Hepatic stellate cell (primary cell): ENCODE measurements around the gene MMP17.

Source experiments
- DNase-seq: peaks from one replicate; pipeline ENCODE4 v3.0.0; 2011; ENCODE audit warnings: low spot score

MMP17 gene

GRCh38 chr12:131830914-131831571 is 2.9 kb downstream of the MMP17 start:
- peak; percentile 38 for DNase-seq

DNA sequence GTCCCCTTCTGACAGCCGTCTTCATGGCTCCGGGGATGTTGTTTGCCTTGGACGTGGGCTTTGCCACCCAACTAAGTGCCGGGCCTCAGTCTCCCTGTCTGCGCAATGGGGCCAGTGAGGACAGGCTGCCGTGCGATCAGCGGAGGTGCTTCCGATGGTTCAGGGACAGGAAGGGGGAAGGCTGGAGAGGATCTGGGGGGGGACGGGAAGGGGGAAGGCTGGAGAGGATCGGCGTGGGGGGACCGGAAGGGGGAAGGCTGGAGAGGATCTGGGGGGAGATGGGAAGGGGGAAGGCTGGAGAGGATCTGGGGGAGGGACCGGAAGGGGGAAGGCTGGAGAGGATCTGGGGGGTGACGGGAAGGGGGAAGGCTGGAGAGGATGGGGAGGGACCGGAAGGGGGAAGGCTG is 3.4 kb downstream of the MMP17 start:
- DNase-seq: peak; percentile 75

DNA sequence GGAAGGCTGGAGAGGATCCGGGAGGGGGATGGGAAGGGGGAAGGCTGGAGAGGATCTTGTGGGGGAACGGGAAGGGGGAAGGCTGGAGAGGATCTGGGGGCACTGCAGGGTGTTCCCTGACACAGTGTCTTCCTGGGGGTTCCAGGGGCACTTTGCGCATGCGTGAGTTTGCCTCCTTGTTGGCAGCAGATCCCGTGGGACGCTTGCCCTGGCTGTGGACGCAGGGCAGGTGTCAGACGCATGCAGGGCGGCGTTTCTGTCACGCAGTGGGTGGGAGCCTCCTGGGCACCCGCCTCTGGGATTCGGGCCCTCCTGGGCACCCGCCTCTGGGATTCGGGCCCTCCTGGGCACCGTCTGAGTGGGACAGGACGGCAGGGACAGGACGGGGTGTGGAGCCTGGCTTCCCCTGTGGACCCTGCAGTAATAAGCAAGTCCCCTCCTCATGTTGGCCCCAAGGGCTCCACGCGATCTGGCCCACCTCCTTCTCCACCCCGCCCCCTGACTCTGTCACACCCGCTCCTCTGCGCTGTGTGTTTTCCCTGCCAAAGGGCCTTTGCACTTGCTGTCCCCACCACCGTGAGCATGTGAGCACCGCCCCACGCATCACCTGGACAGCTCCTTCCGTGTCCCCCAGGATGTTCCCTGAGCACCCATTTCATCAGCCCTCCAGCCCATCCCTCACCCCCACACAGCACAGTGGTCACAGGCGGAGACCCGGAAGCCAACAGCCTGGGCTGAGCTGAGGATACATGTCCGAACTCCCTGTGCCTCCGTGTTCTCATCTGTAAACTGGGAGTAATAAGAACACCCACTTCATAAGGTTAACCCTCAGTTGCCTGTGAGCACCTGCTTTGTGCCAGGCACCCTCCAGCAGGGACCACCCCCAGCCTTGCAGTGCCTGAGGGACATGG is 4.4 kb downstream of the MMP17 start:
- DNase-seq: peak; percentile 95

DNA sequence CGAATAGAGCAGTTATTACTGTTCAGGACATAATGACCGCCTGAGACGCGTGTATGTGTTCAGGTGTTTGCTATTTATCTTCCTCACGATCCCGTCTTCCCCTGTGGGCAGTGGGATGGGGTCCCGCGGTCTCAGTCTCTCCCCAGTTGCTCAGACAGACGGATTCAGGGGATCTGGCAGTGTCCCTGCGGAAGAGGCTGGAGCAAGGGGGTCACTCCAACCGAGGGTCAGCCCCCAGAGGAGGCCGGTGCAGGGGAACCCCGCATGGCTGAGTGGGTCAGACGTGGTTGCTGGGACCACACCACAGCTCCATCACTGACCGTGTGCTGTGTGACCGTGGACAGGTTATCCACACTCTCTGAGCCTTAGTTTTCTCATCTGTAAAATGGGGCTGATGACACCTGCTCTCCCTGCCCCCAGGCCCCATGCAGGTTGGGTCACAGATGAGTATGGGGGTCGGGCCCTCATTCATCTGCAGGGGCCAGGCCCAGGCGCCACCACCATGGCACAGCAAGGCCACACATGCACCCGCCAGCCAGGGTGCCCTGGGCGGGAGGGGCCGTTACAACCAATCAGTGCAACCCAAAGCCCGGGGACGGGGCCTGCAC is 5.2 kb downstream of the MMP17 start:
- DNase-seq: no peak

DNA sequence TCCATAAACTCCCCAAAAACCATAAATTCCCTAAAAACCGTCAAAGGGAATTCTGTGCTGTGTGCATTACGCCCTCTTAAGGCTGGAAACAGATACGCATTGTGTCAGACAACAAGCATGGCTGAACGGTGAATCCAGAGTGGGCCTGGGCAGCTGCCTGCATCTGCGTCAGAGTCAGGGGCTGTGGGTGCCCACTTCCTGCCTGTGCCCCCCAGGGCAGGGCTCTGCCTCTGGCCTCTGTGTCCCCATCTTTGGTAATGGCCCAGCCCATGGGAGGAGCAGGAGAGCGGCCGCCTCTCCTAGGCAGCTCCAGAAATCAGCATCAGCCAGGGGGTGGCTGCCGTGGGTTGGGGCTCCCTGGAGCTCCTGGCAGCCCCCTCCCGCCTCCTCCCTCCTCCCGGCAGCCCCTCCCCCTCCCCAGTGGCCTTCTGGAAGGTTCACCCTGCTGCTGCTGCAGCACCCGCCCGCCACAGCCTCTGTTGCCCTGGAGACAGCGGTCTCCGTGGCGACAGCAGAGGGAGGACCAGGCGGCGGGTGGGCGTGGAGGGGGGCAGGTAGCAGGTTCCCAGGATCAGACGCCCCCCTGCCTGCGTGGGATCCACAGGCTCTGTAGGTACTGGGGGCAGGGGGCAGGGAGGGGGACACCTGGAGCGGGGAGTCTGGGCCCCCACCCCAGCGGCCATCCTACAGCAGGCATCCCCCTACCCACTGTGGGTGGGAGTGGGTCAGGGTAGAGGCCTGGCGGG is 5.9 kb downstream of the MMP17 start:
- no peak for DNase-seq

DNA sequence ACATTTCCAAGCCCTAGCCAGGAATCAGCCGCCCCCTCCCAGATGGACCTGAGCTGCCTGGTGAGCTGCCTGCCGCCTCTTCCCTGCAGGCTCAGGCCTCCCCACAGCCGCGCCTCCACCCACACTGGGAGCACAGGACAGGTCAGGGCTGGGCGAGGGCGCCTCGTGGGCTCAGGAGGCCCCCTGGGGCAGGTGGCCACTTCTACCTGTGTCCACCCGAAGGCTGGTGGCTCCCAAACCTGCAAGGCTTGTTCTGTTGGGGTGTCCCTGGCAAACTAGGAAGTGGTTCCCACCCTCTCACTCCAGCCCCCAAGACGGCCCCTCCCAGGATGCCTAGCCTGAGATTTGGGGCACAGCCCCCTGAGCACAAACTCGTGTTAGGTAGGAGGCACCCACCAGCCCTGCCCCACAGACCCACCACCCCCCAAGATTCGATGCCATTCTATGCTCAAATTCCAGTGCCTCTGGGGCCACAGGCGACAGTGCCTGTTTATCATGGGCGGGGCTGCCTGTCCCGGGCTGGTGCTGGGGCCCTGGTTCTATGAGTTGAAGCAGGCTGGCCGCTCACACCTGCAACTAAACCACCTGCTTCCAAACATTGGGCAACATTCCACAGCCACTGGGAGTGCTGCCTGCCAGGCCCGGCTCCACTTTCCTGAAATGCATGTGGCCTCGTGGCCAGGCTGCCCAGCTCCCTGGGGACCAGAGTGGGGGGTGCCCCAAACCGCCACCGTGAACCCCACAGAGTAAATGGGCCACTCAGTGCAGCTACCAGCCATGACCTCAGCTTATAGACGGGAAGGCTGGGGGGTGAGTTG is 6.8 kb downstream of the MMP17 start:
- no peak for DNase-seq

GRCh38 chr12:131835616-131836171 is 7.5 kb downstream of the MMP17 start:
- no peak for DNase-seq

DNA sequence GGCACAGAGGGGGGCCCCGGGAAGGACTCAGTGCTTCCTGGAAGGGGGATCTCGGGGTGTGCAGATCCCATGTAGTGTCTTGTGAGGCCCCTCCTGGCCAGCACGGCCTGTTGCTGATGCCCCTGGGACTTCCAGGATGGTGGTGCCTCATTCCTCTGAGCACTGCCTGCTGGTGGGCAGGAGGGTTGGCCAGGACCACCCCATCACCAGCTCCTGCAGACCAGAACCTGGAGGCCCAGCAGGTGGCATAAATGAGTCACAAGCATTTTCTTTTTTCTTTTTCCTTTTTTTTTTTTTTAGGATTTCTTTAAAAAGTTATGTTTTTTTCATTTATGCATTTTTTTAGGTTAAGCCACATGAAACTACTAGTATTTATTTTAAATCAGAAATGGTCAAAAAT is 8.0 kb downstream of the MMP17 start:
- DNase-seq: no peak

DNA sequence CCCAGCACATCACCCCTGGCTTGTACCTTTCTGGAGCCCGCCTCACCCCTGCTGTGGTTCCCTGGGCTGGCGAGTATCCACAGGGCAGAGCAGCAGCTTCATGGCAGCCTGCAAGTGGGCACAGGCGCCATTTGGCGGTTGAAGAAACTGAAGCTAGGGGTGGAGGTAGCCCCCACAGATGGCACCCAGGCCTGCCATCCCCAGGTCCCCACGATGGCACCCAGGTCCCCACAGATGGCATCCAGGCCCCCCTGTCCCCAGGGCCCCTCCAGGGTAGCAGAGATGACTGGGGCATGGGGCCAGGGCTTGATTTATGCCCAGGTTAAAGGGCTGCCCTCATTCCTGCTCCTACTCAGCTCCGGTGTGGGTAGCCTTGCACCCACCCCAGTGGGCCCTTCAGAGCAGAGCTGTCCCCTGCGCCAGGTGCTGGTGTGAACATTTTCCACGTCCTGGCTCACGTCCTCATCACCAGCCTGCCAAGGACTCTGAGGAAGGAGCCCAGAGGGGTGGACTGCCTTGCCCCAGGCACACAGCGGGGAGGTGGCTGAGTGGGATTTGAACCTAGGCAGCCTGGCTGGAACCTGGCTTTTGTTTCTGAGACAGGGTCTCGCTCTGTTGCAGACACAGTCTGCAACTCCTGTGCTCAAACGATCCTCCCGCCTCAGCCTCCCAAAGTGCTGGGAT is 8.7 kb downstream of the MMP17 start:
- no peak for DNase-seq

DNA sequence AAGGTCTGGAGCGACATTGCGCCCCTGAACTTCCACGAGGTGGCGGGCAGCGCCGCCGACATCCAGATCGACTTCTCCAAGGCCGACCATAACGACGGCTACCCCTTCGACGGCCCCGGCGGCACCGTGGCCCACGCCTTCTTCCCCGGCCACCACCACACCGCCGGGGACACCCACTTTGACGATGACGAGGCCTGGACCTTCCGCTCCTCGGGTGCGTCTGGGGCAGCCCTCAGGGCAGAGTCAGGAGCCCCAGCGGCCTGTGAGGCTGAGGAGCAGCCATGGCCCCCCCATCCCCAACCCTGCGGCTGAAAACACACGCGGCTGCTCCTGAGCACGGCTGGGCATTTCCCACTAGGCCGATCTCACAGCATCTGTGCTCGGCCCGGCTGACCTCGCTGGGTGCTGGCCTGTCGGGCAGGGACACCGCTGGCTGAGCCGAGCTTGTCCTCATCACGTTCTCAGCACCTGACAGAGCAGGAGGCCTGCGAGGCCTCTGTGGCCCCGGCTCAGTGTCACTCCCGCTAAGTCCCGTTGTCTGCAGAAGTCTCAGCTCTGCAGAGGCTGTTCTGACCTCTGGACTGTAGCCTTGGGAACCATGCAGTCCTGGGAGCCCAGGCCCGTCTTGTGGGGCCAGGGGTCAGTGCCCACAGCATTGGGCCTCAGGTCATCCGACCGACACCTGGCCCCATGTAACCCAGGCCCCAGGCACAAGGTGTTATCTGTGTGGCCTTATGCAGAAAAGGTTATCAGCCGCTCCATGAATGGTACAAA is 12.6 kb downstream of the MMP17 start:
- no peak for DNase-seq

- no peak for DNase-seq
Observed at GRCh38 chr12:131841547-131841946, 13.4 kb downstream of the MMP17 start.

DNA sequence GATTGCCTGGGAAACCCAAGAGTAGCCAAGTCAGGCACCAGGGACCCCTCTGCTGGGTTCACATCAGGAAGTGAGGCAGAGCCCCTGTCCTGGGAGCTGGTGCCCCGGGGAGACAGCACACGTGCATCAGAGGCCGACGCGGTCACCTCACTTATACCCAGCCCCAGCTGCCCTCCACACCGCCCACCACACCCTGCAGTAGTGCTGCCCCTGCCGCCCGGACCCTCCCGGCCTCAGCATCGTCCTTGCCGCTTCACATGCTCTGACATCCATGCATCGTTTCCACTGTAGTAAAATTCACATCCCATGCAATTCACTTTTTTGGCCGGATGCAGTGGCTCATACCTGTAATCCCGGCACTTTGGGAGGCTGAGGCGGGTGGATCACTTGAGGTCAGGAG is 14.0 kb downstream of the MMP17 start:
- no peak for DNase-seq

DNA sequence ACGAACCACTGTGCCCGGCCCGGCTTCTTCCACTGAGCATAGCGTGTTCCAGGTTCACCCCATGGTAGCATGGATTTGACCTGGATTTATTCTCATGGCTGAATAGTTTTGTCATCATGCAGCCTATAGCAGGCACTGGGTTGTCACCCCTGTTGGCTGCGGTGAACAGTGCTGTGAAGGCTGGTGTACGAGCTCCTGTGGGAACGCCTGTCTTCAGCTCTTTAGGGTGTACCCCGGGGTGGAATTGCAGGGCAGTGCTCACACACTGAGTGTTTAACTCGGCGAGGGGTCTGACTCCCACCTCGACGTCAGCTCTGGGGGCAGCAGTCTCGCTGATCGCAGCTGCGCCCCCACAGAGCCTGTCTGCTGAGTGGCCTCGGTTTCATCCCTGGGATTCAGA is 15.3 kb downstream of the MMP17 start:
- no peak for DNase-seq

DNA sequence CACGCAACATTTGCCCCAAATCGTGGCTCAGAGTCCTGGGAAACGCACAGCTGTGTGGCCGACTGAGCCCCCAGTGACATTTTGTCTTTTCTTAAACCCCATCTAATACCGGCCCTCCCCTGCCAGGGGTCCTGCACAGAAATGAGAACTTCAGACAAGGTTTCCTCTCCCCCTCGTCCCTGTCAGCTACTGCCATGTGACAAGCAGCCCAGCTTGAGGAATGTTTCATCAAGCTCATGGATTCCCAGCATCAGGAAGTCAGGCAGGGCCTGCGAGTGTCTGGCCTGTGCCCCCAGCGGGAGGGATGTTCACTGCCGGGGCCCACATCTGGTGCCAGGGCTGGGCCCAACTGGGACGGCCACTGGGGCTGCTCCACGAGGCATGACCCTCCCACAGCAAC is 15.9 kb downstream of the MMP17 start:
- no peak for DNase-seq

DNA sequence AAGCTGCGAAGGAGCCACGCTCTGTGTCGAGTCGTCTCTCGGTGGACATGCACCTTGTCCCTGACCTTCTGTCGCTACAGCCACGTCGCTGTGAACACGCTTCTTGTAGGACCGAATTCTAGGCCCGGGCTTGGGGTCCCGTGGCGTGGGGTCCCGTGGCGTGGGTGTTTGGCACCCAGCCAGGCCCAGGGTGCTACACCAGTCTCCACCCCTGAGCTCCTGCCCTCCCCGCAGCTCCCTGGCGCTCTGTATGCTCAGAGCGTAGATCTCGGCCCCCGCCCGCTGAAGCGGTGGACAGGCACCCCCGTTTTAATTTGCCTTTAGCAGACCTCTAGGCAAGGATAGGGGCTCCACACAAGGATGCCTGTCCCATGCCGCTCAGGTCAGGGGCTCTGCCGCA is 16.5 kb downstream of the MMP17 start:
- no peak for DNase-seq

- DNase-seq: no peak
Observed at GRCh38 chr12:131845121-131845520, 16.9 kb downstream of the MMP17 start.

DNA sequence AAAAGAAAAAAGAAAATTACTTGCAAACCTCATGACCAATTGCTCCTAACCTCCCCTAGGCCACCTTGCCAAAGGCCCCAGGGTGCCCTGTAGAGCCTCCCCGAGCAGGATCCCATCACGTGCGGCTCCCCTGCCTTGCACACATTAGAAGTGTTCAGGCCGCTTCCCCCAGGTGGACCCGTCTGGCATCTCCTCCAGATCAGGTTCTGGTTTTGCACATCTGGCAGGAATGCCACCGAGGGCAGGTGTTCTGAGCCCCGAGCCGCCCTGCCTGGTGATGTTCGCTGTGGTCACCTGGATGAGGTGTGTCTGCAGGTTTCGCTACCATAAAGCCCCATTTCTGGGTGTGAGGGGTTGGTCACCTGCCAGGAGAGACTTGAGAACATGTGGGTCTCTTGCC is 19.3 kb downstream of the MMP17 start:
- DNase-seq: no peak

DNA sequence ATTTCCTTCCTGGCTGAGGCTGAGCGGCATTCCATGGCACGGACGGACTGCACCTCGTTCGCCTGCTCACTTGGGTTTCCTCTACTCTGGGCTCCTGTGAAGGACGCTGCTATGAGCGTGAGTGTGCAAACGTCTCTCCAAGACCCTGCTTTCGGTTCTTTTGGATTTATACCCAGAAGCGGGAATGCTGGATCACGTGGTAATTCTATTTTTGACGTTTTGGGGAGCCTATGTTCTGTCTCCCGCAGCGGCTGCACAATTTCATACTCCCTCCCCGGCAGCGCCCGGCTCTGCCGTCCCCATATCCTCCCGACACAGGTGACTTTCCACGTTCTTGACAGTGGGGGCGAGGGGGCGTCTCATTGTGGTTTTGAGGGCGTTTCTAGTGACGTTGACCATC is 20.6 kb downstream of the MMP17 start:
- no peak for DNase-seq

DNA sequence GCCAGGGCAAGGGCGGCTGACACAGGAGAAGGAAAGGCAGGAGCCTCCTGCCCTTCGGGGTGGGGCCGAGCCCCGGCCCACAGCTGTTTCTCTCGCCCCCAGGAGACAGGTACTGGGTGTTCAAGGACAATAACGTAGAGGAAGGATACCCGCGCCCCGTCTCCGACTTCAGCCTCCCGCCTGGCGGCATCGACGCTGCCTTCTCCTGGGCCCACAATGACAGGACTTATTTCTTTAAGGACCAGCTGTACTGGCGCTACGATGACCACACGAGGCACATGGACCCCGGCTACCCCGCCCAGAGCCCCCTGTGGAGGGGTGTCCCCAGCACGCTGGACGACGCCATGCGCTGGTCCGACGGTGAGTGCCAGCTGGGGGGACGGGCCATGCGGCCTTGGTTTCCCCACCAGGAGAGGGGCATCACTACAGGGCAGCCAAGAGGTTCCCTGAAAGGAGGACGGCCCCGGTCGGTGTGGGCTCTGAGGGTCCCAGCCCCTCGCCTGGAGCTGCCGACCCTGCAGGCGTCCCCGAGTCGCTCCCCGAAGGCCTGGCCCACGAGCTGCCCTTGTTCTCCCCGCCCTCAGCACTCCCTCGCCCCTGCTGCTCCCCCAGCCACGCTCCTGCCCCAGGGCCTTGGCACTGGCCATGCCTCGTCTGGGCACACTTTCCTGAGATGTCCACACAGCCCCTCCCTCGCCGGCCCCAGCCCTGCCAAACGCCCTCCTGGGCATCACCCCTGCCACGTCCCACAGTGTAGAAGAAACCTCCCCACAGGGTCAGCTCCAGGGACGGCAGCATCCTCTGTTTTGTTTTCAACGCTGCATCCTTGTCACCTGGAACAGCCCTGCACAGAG is 21.7 kb downstream of the MMP17 start:
- no peak for DNase-seq
